ENCODE results near the gene SYNE2.

Gene SYNE2

DNA sequence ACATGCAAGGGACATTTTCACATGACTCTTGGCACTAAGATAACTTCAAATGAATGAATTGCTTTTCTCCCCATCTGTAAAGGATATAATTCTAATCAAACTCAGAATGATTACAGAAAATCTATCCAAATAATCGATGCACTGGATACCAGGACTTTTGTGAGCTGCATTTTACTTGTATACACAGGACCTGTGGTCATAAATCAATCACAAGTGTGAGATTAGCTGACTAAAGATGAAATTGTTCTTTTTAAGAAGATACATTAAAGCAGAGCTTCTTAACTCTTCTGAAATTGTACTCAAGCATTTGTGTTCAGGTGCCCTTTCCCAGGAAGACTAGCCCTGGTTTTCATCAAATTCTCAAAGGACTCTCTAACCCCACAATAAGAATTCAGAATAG is 375.1 kb downstream of the SYNE2 start:
- no peak for DNase-seq

DNA sequence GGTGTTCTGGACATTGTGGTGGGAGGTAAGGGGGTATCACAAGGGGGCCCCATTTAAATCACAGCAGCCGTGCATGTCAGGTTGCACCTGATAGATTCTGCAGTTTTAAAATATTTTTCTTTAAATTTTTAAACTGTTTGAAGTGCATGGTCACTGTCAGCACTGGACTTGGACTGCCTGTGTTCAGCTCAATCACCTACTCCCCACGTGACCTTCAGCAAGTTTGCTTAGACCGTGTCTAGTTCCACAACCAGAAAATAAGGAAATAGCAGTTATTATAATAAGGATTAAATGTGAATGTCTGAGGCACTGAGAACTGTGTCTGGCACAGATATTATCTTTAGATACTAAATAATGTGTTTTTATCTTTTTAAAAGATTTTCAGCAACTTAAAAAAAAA is 376.7 kb downstream of the SYNE2 start:
- no peak for DNase-seq

DNA sequence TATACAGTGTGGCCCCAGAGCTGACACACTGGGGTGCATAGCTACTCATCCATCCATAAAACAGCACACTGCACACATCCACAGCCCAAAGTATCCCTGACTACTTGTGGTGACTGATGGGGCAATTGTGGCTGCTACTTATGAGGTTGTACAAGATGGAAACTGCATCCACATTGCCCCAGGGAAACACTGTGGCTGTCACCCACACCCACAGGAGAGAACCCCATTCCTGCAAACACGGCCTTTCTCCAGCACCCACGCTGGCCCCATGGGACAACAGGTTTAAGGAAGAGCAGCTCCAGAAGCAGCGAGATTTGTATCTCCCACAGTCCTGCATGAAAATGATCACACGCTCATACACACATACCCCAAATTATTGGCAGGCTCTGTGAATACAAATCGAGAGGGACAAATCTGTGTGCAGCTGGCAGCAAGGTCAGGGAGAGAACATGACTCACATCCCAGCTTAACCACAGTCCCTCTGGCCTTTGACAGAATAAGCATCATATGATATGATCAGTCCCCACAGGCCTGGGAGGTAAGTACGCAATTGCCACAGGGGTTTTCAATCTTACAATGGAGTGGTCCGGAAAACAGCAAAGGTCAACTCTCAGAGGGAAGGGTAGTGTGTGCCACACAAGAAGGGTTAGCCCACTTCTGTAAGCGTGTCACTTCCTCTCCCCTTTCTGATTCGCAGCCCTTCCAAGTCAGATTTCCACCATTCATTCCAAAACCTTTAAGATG is 379.5 kb downstream of the SYNE2 start:
- DNase-seq = no peak

DNA sequence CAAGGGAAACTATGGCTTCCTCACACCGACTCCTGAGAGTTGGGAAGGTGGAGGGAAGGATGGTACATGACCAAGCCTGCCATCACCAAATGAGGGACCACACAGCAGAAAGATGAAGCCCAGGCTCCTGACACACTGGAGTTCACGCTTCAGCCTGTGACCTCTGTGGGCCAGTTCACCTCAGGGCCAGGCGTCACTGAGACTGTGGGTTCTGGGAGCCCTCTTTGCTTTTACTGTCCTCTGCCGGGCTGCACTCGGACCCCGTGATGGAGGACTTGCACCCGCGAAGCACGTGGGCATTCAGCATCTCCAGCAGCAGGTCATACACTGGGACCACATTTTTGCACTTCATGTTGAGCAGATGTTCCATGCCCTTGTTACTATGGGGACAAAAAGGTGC is 380.1 kb downstream of the SYNE2 start:
- no peak for DNase-seq

DNA sequence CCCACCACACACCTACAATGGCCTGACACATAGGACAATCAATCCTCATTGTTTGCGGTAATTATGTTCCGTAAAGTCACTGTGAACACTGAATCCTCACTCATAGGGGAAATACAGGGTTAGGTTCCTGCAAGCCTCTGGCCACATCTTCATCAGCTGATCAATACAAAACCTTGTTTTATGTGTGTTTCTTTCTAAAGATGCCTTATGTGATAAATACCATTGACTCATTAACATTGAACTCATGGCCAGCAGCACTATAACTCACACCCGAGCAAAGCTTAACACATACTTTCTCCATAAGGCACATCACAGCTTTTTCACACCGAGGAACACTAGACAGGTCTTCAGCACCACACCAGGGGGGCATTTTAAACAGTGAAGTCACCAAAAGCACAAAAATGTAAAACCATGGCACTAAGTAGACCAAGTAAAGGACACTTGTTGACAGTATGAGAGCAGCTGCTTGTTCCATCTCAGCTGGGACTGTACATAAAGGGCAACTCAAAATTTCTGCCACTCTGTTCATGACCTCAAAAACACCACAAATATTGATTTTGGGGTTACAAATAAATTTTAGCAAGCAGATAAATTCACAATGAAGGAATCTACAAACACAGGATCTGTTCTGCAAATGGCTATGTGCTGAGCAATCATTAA is 380.9 kb downstream of the SYNE2 start:
- DNase-seq = no peak

DNA sequence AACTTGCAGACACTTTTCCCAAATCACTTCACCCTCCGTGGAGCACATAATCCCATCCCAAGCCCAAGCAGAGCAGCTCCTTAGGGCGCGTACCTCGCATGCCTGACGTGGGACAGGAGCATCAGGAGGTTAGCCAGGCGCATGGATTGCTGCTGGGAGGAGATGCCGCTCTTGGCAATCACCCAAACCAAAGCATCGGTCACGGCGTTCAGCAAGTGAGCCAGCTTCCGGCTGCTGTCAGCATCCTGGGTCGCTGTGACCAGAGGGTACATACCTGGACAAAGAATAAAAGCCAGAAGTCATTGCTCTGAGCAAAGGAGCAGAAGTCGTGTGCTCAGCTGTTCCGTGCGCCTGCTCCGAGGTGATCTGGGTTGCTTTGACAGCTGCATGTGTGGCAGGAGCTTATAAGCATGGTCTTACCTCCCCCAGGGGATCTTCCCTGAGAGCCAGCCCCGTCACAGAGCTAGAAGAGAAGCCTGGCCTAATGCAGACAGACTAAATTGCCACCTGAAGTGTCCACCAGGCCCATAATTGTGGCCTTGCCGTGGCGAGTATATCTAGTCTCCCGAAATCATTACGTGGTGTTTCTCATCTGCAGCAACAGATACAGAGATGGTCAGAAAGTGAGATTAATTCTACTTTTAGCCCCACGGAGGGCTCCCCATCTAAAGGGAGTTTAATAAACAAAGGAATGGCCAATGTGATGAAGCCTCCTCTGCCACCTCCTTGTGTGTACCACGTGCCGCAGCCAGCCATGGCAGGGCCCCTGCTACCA is 382.3 kb downstream of the SYNE2 start:
- DNase-seq = no peak

DNA sequence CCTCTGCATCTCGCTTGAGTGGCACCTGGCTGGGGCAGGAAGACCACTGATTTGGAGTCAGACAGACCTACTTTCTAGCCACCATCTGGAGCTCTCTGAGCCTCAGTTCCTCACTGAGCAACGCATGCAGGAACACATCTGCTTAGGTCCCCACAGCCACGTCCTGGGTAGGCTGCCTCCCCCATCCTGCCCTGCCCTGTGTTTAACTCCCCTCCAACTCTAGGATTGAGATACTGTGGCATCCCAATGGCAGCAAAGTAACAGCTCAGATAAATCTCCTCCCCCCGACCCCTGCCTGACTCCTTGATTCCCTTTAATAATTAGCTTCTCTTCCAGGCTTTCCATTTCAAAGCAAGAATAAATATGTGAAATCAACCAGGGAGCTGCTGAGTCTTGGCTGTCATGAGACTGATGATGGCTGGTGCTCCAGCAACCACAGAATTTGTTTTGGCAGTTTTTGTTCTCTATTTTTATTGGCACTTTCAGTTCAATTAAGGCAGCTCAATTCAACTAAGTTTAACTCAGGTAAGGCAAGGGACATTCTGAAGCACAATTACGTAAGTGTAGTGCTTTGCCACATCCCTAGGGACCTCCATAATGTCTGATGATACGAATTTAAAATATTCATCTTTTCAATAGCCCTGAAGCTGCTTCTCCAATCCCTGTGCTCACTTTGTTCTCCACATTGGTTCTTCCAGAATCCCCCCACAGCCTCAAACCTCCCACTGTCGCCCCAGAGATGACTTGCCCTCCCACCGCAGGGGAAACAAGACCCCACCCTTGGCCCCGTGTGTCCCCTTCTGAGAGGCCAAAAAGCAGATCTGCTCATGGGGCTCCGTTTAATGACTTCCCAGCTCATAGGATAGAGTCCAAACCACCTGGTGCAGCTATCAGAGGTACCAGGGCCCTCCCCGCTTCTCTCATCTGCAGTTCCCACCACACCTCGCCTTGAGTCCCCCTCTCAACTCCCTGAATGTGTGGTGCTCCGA is 383.1 kb downstream of the SYNE2 start:
- DNase-seq = no peak

DNA sequence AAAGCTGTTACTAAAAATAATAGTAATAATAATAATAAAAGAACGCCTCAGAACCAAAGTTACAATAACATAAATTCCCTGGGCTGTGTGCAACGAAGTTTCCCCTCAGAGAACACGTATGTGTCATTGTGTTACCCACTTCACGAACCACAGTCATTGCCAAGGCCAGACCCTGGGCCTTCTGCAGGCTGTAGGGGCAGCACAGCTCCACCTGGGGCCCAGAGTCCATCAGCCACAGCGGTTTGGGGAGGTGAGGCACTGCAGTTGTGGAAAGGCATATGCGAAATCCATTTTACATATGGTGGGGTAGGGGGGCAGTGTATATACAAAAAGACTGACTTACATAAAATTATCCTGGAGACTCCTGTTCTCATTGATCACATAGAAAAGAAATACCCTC is 385.2 kb downstream of the SYNE2 start:
- DNase-seq = no peak

DNA sequence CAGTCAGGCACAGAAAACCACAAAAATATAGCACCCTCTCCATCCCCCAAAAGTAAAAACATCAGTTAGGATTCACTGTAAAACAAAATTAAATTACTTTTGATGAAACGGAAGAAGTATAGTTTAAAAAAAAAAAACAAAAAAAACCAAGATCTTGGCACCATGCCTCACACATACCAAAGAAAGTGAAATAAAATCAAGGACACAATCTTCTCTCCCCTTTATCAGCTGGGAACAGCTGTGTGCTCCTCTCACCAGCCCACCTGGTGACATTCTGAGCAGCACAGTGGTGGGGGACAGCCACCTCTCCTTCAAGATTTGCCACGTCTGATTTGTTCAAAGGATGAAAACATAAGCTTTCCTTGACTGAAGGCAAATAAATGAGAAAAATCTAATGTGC is 385.8 kb downstream of the SYNE2 start:
- DNase-seq = no peak

DNA sequence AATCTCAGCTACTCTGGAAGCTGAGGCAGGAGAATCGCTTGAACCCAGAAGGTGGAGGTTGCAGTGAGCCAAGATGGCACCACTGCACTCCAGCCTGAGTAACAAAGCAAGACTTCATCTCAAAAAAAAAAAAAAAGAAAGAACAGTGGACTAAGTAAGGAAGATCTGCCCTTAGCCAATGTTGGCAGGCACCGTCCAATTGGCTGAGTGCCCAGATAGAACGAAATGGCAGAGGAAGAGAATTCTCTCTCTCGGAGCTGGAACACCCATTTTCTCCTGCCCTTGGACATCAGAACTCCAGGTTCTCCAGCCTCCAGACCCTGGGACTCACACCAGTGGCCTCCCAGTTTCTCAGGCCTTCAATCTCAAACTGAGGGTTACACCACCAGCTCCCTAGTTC is 391.5 kb downstream of the SYNE2 start:
- DNase-seq = no peak

DNA sequence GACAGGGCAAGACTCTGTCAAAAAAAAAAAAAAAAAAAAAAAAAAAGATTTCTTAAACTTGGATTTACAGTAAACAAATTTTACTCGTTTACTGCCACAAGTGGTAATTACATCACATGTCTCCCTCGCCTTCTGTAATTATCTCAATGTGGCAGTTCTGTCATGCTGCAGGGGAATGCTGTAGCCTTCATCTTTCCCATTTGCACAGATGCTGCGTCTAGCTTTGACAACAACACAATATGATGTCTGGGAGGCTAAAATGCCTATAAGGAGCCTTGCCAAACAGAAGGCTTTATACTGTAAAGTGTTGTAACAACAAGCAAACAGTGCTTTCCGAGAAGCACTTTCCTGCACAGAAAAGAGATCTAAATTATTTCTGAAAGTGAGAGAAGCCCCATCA is 392.7 kb downstream of the SYNE2 start:
- no peak for DNase-seq

DNA sequence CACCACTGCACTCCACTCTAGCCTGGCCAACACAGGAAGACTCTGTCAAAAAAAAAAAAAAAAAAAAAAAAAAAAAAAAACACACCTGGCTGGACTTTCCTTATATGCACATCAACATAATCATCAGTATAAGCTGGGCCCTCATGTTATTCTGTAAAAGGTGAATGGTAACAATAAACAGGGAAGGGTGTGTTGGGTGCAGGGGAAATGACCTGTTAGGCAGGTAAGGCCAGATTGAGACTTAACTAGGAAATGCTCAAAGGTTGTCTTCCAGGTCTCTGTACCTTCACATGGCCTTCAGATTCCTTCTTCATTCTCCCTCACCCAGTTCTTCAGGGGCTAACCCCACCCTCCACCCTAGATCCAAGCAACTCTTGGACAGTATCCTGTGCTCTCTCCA is 393.9 kb downstream of the SYNE2 start:
- no peak for DNase-seq

DNA sequence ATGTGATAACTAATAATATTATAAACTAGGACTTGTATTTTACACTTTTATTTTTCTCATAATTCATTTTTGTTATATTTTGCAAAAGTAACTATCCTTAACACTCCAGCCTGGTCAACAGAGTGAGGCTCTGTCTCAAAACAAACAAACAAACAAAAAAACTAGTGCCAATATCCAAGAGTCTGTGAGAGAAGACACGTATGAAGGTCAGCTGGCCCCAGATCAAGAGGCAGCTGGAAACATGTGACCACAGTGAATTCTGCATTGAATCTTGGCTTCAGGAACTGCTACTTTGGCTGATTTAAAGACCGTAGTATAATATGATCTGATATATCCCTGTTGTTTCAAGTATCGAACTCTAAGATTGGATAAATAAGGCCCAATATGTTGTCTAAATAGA is 394.4 kb downstream of the SYNE2 start:
- no peak for DNase-seq

DNA sequence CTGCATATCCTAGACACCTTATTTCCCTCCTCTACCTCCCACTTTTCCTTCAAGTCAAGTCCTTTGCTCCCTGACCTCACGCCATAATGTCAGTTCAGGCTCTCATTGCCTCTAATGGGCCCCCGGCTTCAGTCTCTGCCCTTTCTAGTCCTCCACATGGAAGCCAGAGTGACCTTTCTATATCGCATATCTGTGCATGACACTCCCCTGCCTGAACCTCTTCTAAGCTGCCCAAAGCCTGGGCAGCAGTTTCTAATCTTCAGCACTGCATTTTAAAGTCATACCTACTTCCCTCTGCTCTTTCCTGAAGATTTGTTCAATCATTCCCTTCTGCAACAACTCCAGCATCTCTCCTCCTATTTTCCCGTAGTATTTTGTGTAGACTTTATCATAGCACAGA is 395.9 kb downstream of the SYNE2 start:
- DNase-seq = no peak

DNA sequence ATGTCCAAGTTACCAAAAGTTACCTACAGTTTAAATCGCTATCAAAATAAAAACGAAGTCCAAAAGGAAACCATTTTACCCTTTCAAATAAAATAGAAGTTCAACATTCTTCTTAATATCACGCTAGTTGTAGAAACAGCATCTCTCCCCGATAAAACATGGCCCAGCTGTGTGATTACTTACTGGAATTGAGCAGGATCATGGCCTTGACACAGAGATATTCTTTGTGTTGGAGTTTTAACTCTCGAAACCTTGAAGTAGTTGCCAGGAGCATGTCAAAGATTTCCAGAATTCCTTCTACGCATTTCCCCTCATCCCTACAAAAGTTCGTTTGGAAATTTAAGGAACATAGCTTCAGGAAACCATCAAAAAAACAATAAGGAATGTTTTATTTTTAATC is 396.6 kb downstream of the SYNE2 start:
- no peak for DNase-seq

DNA sequence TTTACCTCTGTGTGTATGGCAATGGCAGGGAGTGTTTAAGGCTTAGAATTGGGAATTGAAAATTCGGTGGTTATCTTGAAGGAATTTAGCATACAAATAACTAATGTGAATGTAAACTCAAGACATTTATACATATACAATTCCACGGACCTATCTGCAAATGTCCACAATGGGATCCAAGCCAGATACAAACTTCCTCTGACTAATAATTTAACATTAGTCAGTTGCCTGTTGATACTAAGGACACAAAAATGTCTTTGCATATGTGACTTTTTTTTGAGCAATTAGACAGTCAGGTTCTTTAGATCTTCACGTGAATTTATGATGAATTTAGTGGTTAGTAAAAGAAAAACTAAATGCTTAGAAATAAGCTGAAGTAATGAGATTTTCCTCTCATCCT is 400.9 kb downstream of the SYNE2 start:
- no peak for DNase-seq

DNA sequence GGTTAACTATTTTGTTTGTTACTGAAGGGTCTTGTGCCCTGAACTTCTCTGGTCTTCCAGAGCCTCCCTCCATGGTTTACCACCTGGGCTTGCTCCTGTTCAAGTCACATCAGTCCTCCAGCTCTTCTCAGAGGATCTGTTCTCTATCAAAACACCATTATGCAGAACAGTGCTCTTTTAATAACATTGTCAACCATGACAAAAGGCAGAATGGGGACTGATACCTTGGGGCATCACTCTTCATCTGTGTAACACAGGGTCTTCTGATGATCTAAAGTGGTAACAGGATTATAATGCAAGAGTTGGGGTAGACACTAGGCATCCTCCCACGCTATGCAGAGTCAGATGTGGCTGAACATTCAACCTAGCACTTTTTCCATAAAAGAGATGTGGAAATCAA is 403.0 kb downstream of the SYNE2 start:
- DNase-seq = no peak

DNA sequence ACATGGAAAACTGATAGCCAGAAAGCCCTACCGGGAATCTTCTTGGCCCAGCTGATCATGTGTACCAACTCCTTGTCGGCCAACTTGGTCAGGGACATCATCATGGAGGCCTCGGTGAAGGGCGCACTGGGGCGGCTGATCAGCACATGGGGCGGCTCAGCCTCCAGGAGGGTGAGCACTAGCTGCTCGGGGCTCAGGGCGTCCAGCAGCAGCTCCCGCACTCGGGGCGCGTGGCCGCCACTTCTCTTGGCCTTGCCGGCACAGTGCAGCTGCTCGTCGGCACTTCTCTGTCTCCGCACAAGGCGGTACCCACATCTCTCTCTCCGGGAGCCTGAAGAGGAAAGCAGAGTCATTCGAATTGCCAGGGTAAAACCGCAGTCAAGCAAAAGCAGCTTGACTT is 407.6 kb downstream of the SYNE2 start:
- DNase-seq = no peak

DNA sequence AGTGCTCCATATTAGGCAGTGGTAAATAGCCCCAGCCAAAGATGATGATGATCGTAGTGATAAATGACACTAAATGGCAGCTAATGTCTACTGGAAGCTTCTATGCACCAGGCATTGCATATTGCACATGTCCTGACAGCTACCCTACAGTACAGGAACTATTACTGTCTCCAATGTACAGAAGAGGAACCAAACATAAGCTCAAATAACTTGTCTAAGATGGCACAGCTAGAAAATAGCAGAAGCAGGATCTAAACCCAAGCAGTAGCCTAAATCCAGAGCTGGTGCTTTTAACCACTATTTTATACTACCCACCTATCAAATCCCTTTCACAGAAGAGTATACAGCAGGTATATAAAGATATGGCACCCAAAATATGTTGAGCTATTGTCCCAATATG is 412.4 kb downstream of the SYNE2 start:
- DNase-seq = no peak

DNA sequence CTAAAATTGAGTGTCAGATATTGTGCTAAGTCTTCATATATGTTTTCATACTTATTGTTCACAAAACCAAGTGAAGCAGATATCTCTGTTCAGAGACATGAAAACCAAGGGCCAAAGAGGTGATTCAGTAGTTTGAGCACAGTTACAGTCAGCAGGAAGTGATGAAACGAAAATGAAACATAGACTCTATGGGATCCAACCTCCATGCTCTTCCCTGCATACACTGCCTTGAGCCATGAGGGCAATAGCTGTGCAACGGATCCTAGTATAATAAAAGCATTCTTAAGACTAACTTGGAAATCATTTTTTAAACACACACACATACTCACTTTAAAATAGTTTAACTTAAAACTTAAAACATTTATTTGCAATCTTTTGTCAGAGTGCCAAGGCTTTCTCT is 413.4 kb downstream of the SYNE2 start:
- DNase-seq = no peak

DNA sequence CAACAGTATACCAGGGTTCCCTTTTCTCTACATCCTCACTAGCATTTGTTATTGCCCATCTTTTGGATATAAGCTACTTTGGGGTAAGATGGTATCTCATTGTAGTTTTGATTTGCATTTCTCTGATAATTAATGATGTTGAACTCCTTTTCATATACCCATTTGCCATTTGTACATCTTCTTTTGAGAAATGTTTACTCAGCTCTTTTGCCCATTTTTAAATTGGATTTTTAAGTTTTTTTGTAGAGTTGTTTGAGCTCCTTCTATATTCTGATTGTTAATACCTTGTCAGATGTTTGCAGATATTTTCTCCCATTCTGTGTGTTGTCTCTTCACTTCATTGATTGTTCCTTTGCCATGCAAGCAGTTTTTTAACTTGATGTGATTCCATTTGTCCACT is 419.2 kb downstream of the SYNE2 start:
- no peak for DNase-seq

Data from left hindlimb (tissue), 1 donor.